ENCODE measurements around the gene PLB1.

The PLB1 gene

DNA sequence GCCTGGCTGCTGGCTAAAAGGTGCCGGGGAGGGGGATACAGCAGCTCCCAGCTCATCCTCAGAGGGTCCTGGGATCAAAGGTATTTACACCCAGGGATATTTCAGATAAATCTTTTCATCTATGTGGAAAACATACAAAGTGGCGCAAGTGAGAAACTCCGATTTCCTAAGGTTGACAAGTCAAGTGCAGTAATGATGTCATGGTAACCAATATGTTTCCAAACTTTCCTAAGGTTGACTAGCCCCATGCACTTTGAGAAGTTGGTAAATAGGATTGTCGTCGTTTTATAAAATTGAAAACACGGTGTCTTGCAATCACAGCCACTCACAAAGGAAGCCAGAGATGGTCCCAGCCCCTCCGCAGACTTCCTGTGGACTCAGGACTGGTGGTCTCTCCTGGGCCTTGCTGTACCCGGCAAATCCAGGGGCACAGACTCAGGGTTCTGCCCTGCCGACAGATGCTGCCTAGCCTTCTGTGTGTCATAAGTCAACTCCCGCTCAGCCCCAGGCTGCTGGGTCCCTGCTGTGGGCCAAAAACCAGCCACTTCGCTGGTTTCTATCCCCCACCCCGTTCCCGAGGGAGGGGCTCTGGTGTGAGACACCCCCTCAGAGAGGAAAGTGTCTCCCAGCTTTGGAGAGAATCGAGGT lies 144.5 kb downstream of the PLB1 start:
- DNase-seq (ENCODE audit: low read depth) = no peak

GRCh38 chr2:28640908-28641300 lies 145.0 kb downstream of the PLB1 start:
- H3K4me3 ChIP-seq (ENCODE audit: low read depth, low read length) = no peak overlapping the region
- TF ChIP-seq, protein P1, sequence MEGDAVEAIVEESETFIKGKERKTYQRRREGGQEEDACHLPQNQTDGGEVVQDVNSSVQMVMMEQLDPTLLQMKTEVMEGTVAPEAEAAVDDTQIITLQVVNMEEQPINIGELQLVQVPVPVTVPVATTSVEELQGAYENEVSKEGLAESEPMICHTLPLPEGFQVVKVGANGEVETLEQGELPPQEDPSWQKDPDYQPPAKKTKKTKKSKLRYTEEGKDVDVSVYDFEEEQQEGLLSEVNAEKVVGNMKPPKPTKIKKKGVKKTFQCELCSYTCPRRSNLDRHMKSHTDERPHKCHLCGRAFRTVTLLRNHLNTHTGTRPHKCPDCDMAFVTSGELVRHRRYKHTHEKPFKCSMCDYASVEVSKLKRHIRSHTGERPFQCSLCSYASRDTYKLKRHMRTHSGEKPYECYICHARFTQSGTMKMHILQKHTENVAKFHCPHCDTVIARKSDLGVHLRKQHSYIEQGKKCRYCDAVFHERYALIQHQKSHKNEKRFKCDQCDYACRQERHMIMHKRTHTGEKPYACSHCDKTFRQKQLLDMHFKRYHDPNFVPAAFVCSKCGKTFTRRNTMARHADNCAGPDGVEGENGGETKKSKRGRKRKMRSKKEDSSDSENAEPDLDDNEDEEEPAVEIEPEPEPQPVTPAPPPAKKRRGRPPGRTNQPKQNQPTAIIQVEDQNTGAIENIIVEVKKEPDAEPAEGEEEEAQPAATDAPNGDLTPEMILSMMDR (IDR thresholded peaks at IDR 0.05; ENCODE audit: insufficient read depth, low read depth, low read length, missing control alignments) = no peak
- no peak for DNase-seq (ENCODE audit: low read depth)

More for the DNA sequence above, 144.5 kb downstream of the PLB1 start:
- TF ChIP-seq, protein P1 (IDR thresholded peaks at IDR 0.05; ENCODE audit: insufficient read depth, low read depth, low read length, missing control alignments) = no peak
- no peak overlapping the region for H3K4me3 ChIP-seq (ENCODE audit: low read depth, low read length)

- TF ChIP-seq, protein P1 (IDR thresholded peaks at IDR 0.05; ENCODE audit: insufficient read depth, low read depth, low read length, missing control alignments) = no peak
- no peak for DNase-seq (ENCODE audit: low read depth)
- no peak overlapping the region for H3K4me3 ChIP-seq (ENCODE audit: low read depth, low read length)
Measured at GRCh38 chr2:28642796-28643195, 146.9 kb downstream of the PLB1 start.

- DNase-seq (ENCODE audit: low read depth) = no peak
- H3K4me3 ChIP-seq (ENCODE audit: low read depth, low read length) = no peak overlapping the region
- TF ChIP-seq, protein P1 (IDR thresholded peaks at IDR 0.05; ENCODE audit: insufficient read depth, low read depth, low read length, missing control alignments) = no peak
Measured at GRCh38 chr2:28643327-28643726, 147.5 kb downstream of the PLB1 start.

- DNase-seq (ENCODE audit: low read depth) = no peak
- TF ChIP-seq, protein P1 (IDR thresholded peaks at IDR 0.05; ENCODE audit: insufficient read depth, low read depth, low read length, missing control alignments) = no peak
- no peak overlapping the region for H3K4me3 ChIP-seq (ENCODE audit: low read depth, low read length)
Measured at GRCh38 chr2:28643911-28644334, 148.1 kb downstream of the PLB1 start.

GRCh38 chr2:28644760-28645159 lies 148.9 kb downstream of the PLB1 start:
- no peak overlapping the region for H3K4me3 ChIP-seq (ENCODE audit: low read depth, low read length)
- TF ChIP-seq, protein P1 (IDR thresholded peaks at IDR 0.05; ENCODE audit: insufficient read depth, low read depth, low read length, missing control alignments) = no peak
- no peak for DNase-seq (ENCODE audit: low read depth)

GRCh38 chr2:28645553-28645952 lies 149.7 kb downstream of the PLB1 start:
- H3K4me3 ChIP-seq (ENCODE audit: low read depth, low read length) = no peak overlapping the region
- DNase-seq (ENCODE audit: low read depth) = no peak
- TF ChIP-seq, protein P1 (IDR thresholded peaks at IDR 0.05; ENCODE audit: insufficient read depth, low read depth, low read length, missing control alignments) = no peak
